Mesothelial cell of epicardium (in vitro differentiated cells): Measurements from ENCODE around the gene EPHA4. TPM values are rescaled to one million over a fixed set of nuclear protein-coding genes. Genes with fewer than 3 reads are reported as not detected.

Experiments
- DNase-seq, 2 experiments: peaks; one replicate each; pipeline ENCODE4 v3.0.0; 2021; ENCODE audit warnings: low spot score in 2 of 2; ENCODE audit not compliant: unreplicated experiment in 2 of 2
- H3K27ac Mint-ChIP-seq: 2 replicates; pipeline ENCODE4 v1.8.0; 2021; ENCODE audit warnings: mixed read lengths
- H3K27me3 Mint-ChIP-seq: 2 replicates; pipeline ENCODE4 v1.8.0; 2021; ENCODE audit warnings: low read depth, mixed read lengths
- H3K36me3 Mint-ChIP-seq: 2 replicates; pipeline ENCODE4 v1.8.0; 2021; ENCODE audit warnings: mixed read lengths
- H3K4me1 Mint-ChIP-seq: 2 replicates; pipeline ENCODE4 v1.8.0; 2021; ENCODE audit warnings: mixed read lengths
- H3K4me3 Mint-ChIP-seq: 2 replicates; pipeline ENCODE4 v1.8.0; 2021; ENCODE audit warnings: mild to moderate bottlenecking, moderate library complexity, mixed read lengths
- H3K9me3 Mint-ChIP-seq: 2 replicates; pipeline ENCODE4 v1.8.0; 2021; ENCODE audit warnings: mixed read lengths
- total RNA-seq: library from RNA; stranded (reverse); gene quantifications from 3 replicates; pipeline ENCODE4 v1.2.1, GENCODE V29; 2021
- TF ChIP-seq, protein P1 (sequence below): fragments of 200-600 bp; sonication (generic); IDR thresholded peaks from one replicate; pipeline ENCODE4 v1.5.0; 2021; ENCODE audit warnings: antibody characterized with exemption; ENCODE audit not compliant: unreplicated experiment

The EPHA4 gene
- total RNA-seq, 1 donor from 2014 or later: 20.5 TPM

DNA sequence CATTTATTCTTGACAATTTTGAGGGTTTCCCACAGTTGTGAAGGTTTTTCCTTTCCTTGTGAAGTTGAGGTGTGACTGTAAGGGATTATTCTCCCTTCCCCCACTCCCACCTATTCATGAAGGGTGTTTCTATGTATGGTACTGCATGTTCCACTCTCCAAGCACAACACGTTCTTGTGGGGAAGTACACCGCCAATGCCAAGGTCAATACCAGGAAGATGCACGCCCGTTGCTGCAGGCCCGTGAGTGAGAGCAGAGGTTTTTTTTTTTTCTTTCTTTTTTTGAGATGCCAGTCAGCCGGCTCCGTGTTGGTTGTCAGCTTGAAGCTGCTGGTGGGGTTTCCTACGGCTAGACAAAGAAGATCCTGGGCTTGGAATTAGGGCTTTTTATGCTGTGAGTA, 38.6 kb upstream of the EPHA4 start:
- H3K9me3 Mint-ChIP-seq: no peaks in the 10 kb centered on the region
- H3K27me3 Mint-ChIP-seq: peaks cover 7% of the 10 kb centered on the region
- H3K36me3 Mint-ChIP-seq: no peaks in the 10 kb centered on the region
- TF ChIP-seq, protein P1, sequence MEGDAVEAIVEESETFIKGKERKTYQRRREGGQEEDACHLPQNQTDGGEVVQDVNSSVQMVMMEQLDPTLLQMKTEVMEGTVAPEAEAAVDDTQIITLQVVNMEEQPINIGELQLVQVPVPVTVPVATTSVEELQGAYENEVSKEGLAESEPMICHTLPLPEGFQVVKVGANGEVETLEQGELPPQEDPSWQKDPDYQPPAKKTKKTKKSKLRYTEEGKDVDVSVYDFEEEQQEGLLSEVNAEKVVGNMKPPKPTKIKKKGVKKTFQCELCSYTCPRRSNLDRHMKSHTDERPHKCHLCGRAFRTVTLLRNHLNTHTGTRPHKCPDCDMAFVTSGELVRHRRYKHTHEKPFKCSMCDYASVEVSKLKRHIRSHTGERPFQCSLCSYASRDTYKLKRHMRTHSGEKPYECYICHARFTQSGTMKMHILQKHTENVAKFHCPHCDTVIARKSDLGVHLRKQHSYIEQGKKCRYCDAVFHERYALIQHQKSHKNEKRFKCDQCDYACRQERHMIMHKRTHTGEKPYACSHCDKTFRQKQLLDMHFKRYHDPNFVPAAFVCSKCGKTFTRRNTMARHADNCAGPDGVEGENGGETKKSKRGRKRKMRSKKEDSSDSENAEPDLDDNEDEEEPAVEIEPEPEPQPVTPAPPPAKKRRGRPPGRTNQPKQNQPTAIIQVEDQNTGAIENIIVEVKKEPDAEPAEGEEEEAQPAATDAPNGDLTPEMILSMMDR: no peak
- H3K27ac Mint-ChIP-seq: no peak overlapping the region
- no peak overlapping the region for H3K4me3 Mint-ChIP-seq
- no peak for DNase-seq
- no peaks in the 10 kb centered on the region for H3K4me1 Mint-ChIP-seq

DNA sequence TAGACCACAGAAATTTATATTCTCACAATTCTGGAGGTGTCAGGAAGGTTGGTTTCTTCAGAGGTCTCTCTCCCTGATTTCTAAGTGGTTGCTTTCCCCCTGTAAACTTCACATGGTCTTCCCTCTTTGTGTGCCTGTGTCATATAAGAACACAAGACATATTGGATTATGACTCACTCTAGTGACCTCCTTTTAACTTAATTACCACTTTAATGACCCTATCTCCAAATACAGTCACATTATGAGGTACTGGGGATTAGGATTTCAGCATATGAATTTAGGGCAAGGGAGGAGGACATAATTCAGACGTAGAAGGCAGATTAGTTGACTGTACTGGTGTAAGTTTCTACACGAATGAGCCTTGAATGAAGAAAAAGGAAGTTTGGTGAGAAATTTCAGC, 38.2 kb upstream of the EPHA4 start:
- DNase-seq: no peak
- TF ChIP-seq, protein P1: no peak
- Mint-ChIP-seq H3K27ac (no peak overlapping the region), H3K27me3 (peaks cover 7% of the 10 kb centered on the region), H3K36me3 (no peaks in the 10 kb centered on the region), H3K9me3 (no peaks in the 10 kb centered on the region), H3K4me3 (no peak overlapping the region), H3K4me1 (no peaks in the 10 kb centered on the region)

DNA sequence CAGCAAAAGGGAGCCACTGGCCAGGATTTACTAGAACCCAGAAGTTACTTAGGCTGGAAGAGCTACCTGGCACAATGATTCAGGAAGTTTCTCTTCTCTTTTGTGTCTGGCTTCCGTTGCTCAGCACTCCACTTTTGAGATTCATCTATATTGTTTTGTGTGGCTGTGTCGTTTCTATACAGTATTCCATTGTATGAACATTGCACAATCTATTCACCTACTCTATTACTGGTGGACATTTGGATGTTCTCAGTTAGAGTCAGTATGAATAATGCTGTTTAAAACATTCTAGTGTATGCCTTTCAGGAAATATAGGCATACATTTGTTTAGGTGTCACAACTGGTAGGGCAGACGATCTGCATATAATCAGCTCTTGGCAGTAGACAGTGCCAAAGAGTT, 36.3 kb upstream of the EPHA4 start:
- H3K4me1 Mint-ChIP-seq: no peaks in the 10 kb centered on the region
- H3K4me3 Mint-ChIP-seq: no peak overlapping the region
- no peaks in the 10 kb centered on the region for H3K36me3 Mint-ChIP-seq
- TF ChIP-seq, protein P1: no peak
- H3K27me3 Mint-ChIP-seq: peaks cover 11% of the 10 kb centered on the region
- H3K9me3 Mint-ChIP-seq: no peaks in the 10 kb centered on the region
- H3K27ac Mint-ChIP-seq: no peak overlapping the region
- no peak for DNase-seq

DNA sequence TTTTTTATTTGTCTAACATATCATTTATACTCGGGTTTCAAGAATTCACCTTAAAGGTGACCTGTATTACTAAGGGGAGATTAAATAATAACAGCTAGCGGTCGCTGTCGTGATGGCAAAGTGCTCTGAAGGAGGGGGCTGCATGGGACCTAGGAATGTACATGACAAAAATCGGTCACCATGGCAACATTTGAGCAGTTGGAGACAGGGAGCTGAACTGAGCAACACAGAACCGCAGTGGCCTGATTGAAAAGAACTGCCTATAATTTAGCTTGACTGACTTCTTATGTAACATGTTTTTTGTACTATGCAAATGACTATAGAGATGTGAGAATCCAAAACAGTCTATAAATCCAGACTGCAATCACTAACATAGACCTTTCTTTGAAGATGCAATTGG, 34.3 kb upstream of the EPHA4 start:
- peaks cover 2% of the 10 kb centered on the region for H3K4me1 Mint-ChIP-seq
- H3K9me3 Mint-ChIP-seq: no peaks in the 10 kb centered on the region
- no peak for DNase-seq
- no peak overlapping the region for H3K27ac Mint-ChIP-seq
- H3K27me3 Mint-ChIP-seq: peaks cover 13% of the 10 kb centered on the region
- H3K36me3 Mint-ChIP-seq: no peaks in the 10 kb centered on the region
- H3K4me3 Mint-ChIP-seq: no peak overlapping the region
- TF ChIP-seq, protein P1: no peak

DNA sequence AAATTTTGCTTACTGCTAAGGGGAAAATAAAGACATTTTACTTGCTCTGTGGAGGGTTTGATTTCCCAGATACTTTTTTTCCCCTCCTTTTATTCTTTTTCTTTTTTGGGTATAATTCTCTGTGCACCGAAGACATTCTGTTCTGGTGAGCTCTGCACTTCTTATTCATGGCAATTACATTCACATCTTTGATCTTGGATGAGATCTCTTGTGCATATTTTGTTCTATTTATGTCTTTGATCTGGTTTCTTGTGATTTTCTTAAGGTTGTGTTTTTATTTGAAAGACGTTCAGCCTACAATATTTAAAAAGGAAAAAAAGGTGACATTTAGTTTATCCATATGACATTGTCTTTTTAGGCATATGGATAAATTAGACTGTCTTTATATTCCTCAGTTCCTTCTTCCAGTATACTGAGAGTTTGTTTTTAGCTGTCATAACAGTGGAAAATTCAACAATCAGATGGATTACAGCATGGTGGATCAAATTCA, 33.7 kb upstream of the EPHA4 start:
- Mint-ChIP-seq H3K9me3 (no peaks in the 10 kb centered on the region), H3K4me3 (no peak overlapping the region), H3K27me3 (peaks cover 15% of the 10 kb centered on the region), H3K27ac (no peak overlapping the region), H3K36me3 (no peaks in the 10 kb centered on the region), H3K4me1 (peaks cover 8% of the 10 kb centered on the region)
- DNase-seq: no peak
- TF ChIP-seq, protein P1: no peak

DNA sequence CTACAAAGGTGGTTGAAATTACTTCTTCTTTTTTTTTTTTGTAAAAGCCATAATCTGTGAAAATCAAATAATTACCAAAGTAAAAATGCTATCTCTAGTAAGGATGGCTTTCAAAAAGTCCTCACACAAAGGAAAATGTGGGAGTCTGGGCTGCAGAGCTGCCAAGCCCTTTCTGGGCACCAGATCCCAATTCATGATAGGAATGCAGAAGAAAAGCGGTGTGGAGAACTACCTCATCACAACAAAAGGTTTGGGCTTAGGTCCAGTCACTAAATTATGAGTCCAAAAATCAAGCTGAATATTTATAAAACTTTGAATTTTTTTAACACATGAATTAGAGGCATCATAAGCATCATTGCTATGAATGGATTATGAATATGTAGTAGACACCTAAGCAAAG, 30.8 kb upstream of the EPHA4 start:
- DNase-seq: no peak
- Mint-ChIP-seq H3K27ac (no peak overlapping the region), H3K36me3 (no peaks in the 10 kb centered on the region), H3K4me1 (peaks cover 9% of the 10 kb centered on the region), H3K4me3 (no peak overlapping the region), H3K27me3 (peaks cover 8% of the 10 kb centered on the region), H3K9me3 (no peaks in the 10 kb centered on the region)
- TF ChIP-seq, protein P1: no peak
